GM19099 (cell line): Measurements from ENCODE around the gene UBA6.

Source experiments
- POLR2A ChIP-seq: IDR thresholded peaks from 3 replicates; pipeline ENCODE4 v1.6.1; 2011; ENCODE audit warnings: low read depth; ENCODE audit not compliant: insufficient read length; ENCODE audit errors: extremely low read depth

The UBA6 gene

DNA sequence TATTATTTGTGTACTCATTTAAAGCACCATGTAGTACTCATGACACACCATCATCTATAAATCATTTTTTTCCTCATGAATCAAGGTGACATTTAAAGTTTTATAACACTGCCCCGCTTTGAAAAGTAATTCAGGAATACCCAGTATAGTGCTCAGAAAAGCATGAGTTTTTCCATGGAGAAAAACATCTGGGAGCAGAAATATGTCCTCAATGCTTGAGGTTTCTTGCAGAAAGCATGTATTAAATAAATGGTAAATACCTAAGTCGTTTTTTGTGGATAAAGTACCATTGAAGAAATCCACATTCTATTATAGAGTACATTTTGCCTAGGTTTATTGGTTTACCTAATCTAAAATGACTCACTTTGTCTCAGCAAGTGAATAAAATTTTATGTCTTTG is 66.2 kb downstream of the UBA6 start:
- TF ChIP-seq POLR2A = no peak

GRCh38 chr4:67632492-67632891 is 68.5 kb downstream of the UBA6 start:
- no peak for TF ChIP-seq POLR2A

DNA sequence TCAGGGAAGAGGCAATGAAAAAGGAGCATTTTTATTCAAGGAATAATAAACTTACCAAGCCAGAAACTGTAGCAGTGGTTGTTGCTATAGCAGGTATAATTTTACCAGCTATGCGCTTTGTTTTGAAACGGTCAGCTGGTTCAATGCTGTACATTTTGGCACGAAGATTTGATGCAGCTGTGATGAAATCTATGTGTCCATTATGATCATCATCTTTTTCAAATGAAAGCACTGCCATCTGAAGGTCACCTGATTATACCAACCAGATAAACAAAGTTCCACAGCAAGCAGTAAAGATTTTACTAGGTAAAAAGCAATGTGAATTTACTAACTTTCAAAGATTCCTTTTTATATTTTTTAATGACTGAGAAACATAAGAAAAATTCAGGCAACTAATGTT is 76.0 kb downstream of the UBA6 start:
- TF ChIP-seq POLR2A = no peak

- TF ChIP-seq POLR2A = no peak
These were observed 84.5 kb downstream of the UBA6 start for GRCh38 chr4:67616478-67616877.

DNA sequence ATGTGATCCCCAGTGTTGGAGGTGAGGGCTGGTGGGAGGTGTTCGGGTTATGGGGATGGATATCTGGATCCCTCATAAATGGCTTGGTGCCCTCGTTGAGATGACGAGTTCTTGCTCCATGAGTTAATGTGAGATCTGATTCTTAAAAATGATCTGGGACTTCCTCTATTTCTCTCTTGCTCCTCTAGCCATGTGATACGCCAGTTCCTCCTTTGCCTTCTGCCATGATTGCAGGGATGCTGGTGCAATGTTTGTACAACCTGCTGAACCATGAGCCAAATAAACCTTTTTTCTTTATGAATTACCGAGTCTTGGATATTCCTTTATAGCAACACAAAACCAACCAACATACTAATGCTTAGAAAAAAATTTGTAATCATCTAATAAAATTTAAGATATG is 85.8 kb downstream of the UBA6 start:
- TF ChIP-seq POLR2A = no peak

DNA sequence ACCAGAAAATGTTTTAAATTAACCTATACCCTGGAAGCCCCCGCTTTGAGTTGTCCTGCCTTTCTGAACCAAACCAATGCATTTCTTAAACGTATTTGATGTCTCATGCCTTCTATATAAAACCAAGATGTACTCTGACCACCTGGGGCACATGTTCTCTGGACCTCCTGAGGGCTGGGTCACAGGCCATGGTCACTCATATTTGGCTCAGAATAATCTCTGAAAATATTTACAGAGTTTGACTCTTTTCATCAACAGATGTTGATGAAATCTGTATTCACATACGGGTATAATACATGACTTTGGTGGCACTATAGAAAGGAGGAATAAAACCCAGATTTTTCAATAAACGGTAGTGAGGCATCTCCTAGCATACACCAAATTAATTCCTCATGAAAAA is 86.8 kb downstream of the UBA6 start:
- no peak for TF ChIP-seq POLR2A

DNA sequence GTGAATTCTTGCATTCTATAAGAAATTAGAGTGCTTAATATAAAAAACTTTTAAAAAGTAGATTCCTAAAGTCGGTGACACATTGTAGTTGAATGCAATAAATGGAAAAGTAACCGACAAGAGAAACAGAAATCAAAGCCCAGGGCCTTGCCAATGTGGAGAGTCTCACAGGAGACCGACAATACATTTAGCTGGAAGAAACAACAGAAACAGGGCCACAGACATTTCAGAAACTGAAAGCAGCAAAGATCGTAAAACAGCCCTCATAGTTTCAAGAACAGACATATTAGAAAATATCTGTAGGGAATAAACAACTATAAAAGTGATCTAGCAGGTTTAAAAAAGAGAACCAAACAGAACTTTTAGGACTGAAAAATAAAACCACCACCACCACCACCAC is 92.9 kb downstream of the UBA6 start:
- no peak for TF ChIP-seq POLR2A

- no peak for TF ChIP-seq POLR2A
These were observed 96.2 kb downstream of the UBA6 start for GRCh38 chr4:67604749-67605148.

DNA sequence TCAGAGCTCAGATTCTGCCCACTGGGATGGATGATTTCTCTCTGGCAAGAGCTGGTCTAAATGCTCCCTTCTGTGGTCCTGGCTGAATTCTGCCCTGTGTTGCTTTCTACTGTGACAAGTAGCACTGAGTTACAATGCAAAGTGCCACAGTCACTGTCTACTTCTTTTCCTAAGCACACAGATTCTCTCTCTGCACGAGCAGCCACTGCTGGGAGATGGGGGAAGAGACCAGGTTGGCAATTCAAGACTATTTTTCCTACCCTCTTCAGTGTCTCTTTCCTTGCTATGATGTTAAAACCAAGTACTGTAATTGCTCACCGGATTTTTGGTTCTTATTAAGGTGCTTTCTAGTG is 97.0 kb downstream of the UBA6 start:
- no peak for TF ChIP-seq POLR2A

GRCh38 chr4:67603310-67604028 is 97.5 kb downstream of the UBA6 start:
- TF ChIP-seq POLR2A = no peak

DNA sequence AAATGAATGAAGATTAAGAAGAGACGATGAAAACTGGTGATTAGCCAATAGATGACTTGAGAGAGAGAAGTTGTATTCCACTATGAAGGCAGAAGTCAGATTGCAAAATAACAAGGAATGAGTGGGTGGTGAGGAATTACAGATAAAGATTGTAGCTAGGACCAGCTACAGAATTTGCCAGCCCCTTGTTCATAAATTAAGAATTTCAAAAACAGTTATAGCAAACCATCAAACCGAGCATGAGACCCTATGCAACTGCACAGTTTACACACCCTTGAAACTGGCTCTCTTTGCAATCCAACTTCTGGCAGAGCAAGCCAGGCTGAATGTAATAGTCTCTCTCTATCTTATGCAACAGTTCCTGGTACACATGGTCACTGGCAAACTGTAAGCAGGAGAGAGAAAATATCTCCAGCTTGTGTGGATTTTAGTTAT is 107.2 kb downstream of the UBA6 start:
- no peak for TF ChIP-seq POLR2A

- TF ChIP-seq POLR2A = no peak
These were observed 113.8 kb downstream of the UBA6 start for GRCh38 chr4:67587156-67587555.

- no peak for TF ChIP-seq POLR2A
These were observed 116.5 kb downstream of the UBA6 start for GRCh38 chr4:67584496-67584895.

DNA sequence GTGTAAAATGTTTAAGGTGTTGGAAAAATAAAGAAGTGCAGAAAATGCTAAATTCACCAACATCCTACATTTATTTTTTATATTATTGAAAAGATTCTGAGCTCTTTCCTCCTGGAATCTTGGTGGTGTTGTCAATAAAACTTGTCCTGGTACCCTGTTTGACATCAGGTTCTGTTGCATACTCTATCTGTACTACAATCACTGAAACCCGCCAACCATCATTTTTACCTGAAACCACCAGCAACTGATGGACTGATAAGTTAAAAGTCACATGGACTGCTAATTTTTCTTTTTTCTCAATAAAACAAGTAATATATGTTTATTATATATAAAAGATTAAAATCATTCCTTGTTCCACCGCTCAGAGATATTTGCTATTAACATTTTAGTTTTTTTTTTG is 119.0 kb downstream of the UBA6 start:
- no peak for TF ChIP-seq POLR2A

GRCh38 chr4:67581208-67581857 is 119.6 kb downstream of the UBA6 start:
- no peak for TF ChIP-seq POLR2A

- TF ChIP-seq POLR2A = no peak
These were observed 120.4 kb downstream of the UBA6 start for GRCh38 chr4:67580577-67580976.

- TF ChIP-seq POLR2A = no peak
These were observed 124.4 kb downstream of the UBA6 start for GRCh38 chr4:67576538-67576937.
